Choroid plexus epithelial cell (primary cell): Measurements from ENCODE around the gene ADGRB3.
"Not testable (repeated sequence)": the region's sequence is repeated elsewhere in the genome, so short reads cannot be mapped to it uniquely, and the experiment has no call there.

Source experiments
- DNase-seq: peaks from one replicate; pipeline ENCODE4 v3.0.0-alpha.2; 2010; ENCODE audit warnings: low read depth
- H3K4me3 ChIP-seq: 2 replicates; pipeline ENCODE4 v1.5.1; 2011; ENCODE audit warnings: low read depth, mild to moderate bottlenecking, control low read depth, low read length, moderate library complexity
- TF ChIP-seq, protein P1 (sequence below): conservative IDR thresholded peaks from 2 replicates; pipeline ENCODE4 v1.5.1; 2011; ENCODE audit warnings: low read depth, mild to moderate bottlenecking, control low read depth, inconsistent platforms, low read length, moderate library complexity

ADGRB3 gene

DNA sequence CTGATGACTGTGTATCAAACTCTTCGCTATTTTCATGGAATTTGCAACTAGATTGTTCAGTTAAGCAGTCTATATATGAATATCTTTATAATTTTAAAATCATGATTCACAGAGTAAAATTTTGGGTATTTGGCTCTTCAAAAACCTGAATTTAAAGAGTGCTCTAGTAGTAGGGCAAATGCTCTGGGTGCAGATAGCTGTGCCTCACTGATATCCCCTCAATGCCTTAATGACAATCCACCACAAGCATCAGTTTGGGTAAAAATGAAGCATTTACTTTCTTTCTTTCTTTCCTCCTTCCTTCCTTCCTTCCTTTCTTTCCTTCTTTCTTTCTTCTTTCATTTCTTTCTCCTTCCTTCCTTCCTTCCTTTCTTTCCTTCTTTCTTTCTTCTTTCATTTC is 239.7 kb downstream of the ADGRB3 start:
- no peak for DNase-seq
- no peak overlapping the region for H3K4me3 ChIP-seq
- TF ChIP-seq, protein P1, sequence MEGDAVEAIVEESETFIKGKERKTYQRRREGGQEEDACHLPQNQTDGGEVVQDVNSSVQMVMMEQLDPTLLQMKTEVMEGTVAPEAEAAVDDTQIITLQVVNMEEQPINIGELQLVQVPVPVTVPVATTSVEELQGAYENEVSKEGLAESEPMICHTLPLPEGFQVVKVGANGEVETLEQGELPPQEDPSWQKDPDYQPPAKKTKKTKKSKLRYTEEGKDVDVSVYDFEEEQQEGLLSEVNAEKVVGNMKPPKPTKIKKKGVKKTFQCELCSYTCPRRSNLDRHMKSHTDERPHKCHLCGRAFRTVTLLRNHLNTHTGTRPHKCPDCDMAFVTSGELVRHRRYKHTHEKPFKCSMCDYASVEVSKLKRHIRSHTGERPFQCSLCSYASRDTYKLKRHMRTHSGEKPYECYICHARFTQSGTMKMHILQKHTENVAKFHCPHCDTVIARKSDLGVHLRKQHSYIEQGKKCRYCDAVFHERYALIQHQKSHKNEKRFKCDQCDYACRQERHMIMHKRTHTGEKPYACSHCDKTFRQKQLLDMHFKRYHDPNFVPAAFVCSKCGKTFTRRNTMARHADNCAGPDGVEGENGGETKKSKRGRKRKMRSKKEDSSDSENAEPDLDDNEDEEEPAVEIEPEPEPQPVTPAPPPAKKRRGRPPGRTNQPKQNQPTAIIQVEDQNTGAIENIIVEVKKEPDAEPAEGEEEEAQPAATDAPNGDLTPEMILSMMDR, result no peak

DNA sequence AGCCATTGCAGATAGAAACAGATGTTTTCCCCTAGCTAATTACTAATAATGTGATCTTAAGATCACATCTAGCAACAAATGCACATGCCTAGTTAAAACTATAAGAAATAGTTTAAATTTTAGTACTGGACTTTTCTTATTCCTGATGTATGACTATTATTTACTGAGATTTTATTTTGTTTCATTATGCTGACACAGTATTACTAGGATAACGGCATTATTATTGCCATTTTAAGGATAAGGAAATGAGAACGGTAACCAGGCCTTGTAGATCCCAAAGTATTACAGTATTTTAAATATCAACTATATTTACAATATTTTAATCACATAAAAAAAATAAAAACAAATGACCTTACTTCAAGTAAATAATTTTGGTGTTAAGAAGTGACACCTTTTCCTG is 240.3 kb downstream of the ADGRB3 start:
- no peak overlapping the region for H3K4me3 ChIP-seq
- TF ChIP-seq, protein P1, result no peak
- no peak for DNase-seq

DNA sequence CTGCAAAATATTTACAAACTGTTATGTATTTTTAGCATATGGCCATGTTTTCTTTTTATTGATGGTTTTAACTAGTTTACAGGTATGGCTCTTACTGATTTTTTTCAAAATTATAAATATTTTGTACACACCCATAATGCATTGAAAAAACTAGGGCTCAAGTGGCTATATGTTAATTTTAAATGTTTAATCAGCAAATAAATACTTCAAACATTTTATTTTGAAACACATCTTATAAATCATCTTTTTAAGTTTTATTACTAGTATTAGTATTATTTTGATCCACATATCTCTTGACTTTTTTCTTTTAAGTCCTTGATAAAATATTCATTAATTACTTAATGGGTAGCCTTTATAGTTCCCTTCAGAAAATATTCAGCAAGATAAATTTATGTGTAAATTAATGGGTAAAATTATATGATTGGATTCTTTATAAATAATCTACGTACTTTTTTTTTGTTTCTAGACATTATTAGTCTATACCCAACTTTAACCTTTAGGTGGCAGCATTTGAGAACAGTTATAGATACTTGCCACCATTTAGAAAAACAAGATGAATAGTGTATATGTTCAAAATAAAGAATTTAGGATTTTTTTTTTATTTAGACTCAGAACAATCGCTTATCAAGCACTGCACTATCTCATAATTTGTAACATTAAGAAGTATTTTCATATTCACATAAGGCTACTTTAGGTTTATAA is 241.9 kb downstream of the ADGRB3 start:
- peak; percentile 47 for DNase-seq
- no peak overlapping the region for H3K4me3 ChIP-seq
- TF ChIP-seq, protein P1, result peak; percentile 46

DNA sequence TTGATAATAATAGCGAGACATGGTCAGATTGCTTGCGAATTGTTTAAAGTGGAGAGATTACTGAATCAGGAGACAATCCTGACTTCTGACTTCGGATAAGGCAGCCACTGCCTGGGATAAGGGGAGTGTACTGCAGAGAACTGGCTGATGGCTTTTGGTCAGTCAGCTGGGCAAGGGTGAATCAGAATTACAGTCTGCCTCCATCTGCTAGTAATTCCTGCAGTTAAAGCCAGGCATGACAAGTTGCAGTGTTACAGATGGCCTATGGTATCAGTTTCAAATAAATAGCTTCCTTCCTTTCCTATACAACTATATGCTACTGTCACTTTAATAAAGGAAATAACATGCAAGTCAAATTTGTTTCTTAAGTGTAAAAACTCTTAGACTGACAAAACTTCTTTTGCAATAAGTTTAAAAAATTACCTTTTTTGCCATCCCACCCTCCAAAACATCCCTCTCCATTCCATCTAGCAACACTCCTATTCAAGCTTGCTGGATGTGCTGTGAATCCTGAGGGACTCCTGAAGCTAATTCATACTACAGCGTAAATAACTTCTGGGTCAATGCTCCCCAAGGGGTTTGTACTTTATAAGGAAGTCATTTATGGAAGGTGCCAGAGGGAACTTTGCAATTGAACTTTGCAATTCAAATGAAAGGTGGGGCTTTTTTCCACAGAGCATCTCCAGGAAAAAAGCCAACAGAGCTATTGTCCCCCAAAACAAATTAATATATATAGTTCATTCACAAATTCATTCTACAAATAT is 245.2 kb downstream of the ADGRB3 start:
- TF ChIP-seq, protein P1, result no peak
- H3K4me3 ChIP-seq, result no peak overlapping the region
- no peak for DNase-seq

DNA sequence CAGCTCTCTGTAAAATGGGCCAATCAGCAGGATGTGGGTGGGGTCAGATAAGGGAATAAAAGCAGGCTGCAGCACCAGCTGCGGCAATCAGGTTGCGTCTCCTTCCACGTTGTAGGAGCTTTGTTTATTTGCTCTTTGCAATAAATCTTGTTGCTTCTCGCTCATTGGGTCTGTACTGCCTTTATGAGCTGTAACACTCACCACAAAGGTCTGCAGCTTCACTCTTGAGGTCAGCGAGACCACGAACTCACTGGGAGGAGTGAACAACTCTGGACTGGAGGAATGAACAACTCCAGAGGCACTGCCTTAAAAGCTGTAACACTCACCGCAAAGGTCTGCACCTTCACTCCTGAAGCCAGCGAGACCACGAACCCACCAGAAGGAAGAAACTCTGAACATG is 248.2 kb downstream of the ADGRB3 start:
- H3K4me3 ChIP-seq, DNase-seq: not testable (repeated sequence)

DNA sequence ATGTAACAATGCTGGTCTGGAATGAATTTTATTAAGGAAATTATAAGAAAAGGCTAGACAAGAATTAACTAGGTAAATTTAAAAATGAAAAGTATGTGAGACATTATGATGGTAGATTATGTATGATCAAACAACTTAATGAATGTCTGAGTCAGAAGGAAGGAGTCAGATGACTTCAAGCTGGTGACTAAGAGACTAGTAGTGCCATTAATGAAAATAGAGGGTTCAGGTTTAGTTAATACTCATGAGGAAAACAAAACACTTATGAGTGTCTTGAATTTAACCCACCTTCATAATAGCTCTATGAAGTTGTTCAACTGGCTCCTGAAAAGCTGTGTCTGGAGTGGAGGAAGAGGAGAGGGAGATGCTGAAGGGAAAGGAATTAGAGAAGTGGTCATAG is 256.3 kb downstream of the ADGRB3 start:
- no peak for DNase-seq
- H3K4me3 ChIP-seq, result no peak overlapping the region
- TF ChIP-seq, protein P1, result no peak

DNA sequence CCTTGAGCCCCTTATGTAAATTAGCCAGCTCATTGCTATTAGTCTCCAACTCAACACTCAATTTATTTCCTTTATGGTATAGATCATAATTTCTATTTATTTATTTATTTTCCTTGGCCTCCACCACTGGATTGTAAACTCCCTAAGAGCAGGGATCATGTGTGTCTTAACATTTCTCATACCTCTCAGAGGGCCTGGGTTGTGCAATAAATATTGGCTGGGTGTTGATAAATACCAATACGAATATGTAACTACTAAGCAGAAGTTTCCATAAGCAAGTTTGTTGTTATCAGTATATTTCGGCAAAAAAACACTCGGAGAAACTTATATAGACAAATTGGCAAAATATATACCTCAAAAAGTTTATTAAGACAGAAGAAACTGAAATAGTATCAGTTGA is 257.4 kb downstream of the ADGRB3 start:
- TF ChIP-seq, protein P1, result no peak
- no peak overlapping the region for H3K4me3 ChIP-seq
- no peak for DNase-seq
